ENCODE data around the gene TSHZ2.

GRCh38 chr20:53263554-53264438, 291.6 kb downstream of the TSHZ2 start:
- TF ChIP-seq JUND (IDR thresholded peaks at IDR 0.05) (no peak), POLR2AphosphoS5 (IDR thresholded peaks at IDR 0.05; ENCODE audit: low read depth, low read length) (no peak)

Data from HCT116 (cell line).